ENCODE measurements around the gene MRPS31. TPM values are rescaled to one million over a fixed set of nuclear protein-coding genes. Genes with fewer than 3 reads are reported as not detected.

MRPS31 gene
- total RNA-seq, 1 experiment from 2014 or later: 22.8 TPM

DNA sequence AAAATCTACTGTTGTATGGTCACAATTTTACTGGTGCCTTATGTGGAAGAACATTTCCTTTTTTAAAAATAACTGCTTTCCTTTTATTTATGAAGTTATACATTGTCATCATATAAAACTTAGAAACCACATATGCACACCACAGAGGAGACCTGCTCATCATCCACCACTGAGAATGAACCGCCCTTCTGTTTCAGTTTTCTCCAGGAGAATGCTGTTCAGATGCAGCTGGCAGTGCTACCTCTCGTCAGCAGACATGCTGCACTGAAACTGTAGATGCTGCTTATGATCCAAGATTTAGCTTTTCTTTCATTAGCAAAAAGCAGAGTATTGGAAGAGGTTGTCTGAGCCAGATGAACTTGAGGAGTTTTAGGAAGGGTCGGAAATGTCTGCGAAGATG, 28.5 kb upstream of the MRPS31 start:
- no peak overlapping the region for H3K4me2 ChIP-seq (ENCODE audit: low read length)
- ChIA-PET CTCF (no interaction called here), RAD21 (ENCODE audit: low non-redundant PET in 1 of 2, low total read pairs in 2 of 2, uncharacterized antibody in 2 of 2, unreplicated experiment in 2 of 2) (no interaction called here), POLR2A (no interaction called here)
- intact Hi-C loops (cut with micrococcal nuclease): no loop called here
- TF ChIP-seq, protein P1, sequence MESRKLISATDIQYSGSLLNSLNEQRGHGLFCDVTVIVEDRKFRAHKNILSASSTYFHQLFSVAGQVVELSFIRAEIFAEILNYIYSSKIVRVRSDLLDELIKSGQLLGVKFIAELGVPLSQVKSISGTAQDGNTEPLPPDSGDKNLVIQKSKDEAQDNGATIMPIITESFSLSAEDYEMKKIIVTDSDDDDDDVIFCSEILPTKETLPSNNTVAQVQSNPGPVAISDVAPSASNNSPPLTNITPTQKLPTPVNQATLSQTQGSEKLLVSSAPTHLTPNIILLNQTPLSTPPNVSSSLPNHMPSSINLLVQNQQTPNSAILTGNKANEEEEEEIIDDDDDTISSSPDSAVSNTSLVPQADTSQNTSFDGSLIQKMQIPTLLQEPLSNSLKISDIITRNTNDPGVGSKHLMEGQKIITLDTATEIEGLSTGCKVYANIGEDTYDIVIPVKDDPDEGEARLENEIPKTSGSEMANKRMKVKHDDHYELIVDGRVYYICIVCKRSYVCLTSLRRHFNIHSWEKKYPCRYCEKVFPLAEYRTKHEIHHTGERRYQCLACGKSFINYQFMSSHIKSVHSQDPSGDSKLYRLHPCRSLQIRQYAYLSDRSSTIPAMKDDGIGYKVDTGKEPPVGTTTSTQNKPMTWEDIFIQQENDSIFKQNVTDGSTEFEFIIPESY (IDR thresholded peaks at IDR 0.05; ENCODE audit: extremely low read depth, insufficient replicate concordance, low read length): no peak
- TF ChIP-seq CBX3 (IDR thresholded peaks at IDR 0.05; ENCODE audit: low read depth) (no peak), POLR2AphosphoS5 (IDR thresholded peaks at IDR 0.05; ENCODE audit: low read depth, low read length) (no peak), CEBPB (IDR thresholded peaks at IDR 0.05; ENCODE audit: low read depth) (no peak), EZH2 (IDR thresholded peaks at IDR 0.05) (no peak), ZFX (IDR thresholded peaks at IDR 0.05) (no peak), YY1 (IDR thresholded peaks at IDR 0.05; ENCODE audit: extremely low read depth, insufficient replicate concordance, low read depth, low read length) (no peak), SIN3A (IDR thresholded peaks at IDR 0.05; ENCODE audit: low read depth) (no peak), SRF (IDR thresholded peaks at IDR 0.05; ENCODE audit: low read depth) (no peak), EZH2phosphoT487 (IDR thresholded peaks at IDR 0.05; ENCODE audit: borderline replicate concordance) (no peak), EGR1 (IDR thresholded peaks at IDR 0.05; ENCODE audit: low read depth) (no peak)
- TF ChIP-seq, protein P2, sequence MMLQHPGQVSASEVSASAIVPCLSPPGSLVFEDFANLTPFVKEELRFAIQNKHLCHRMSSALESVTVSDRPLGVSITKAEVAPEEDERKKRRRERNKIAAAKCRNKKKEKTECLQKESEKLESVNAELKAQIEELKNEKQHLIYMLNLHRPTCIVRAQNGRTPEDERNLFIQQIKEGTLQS (IDR thresholded peaks at IDR 0.05): no peak
- TF ChIP-seq, protein P3, sequence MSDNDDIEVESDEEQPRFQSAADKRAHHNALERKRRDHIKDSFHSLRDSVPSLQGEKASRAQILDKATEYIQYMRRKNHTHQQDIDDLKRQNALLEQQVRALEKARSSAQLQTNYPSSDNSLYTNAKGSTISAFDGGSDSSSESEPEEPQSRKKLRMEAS (IDR thresholded peaks at IDR 0.05): no peak
- TF ChIP-seq, protein P4, sequence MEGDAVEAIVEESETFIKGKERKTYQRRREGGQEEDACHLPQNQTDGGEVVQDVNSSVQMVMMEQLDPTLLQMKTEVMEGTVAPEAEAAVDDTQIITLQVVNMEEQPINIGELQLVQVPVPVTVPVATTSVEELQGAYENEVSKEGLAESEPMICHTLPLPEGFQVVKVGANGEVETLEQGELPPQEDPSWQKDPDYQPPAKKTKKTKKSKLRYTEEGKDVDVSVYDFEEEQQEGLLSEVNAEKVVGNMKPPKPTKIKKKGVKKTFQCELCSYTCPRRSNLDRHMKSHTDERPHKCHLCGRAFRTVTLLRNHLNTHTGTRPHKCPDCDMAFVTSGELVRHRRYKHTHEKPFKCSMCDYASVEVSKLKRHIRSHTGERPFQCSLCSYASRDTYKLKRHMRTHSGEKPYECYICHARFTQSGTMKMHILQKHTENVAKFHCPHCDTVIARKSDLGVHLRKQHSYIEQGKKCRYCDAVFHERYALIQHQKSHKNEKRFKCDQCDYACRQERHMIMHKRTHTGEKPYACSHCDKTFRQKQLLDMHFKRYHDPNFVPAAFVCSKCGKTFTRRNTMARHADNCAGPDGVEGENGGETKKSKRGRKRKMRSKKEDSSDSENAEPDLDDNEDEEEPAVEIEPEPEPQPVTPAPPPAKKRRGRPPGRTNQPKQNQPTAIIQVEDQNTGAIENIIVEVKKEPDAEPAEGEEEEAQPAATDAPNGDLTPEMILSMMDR (IDR thresholded peaks at IDR 0.05 in 2 of 3, conservative IDR thresholded peaks at IDR 0.05 in 1 of 3; ENCODE audit: borderline replicate concordance in 1 of 3, insufficient read depth in 1 of 3, low read depth in 2 of 3, low read length in 2 of 3): no peak
- TF ChIP-seq, protein P5, sequence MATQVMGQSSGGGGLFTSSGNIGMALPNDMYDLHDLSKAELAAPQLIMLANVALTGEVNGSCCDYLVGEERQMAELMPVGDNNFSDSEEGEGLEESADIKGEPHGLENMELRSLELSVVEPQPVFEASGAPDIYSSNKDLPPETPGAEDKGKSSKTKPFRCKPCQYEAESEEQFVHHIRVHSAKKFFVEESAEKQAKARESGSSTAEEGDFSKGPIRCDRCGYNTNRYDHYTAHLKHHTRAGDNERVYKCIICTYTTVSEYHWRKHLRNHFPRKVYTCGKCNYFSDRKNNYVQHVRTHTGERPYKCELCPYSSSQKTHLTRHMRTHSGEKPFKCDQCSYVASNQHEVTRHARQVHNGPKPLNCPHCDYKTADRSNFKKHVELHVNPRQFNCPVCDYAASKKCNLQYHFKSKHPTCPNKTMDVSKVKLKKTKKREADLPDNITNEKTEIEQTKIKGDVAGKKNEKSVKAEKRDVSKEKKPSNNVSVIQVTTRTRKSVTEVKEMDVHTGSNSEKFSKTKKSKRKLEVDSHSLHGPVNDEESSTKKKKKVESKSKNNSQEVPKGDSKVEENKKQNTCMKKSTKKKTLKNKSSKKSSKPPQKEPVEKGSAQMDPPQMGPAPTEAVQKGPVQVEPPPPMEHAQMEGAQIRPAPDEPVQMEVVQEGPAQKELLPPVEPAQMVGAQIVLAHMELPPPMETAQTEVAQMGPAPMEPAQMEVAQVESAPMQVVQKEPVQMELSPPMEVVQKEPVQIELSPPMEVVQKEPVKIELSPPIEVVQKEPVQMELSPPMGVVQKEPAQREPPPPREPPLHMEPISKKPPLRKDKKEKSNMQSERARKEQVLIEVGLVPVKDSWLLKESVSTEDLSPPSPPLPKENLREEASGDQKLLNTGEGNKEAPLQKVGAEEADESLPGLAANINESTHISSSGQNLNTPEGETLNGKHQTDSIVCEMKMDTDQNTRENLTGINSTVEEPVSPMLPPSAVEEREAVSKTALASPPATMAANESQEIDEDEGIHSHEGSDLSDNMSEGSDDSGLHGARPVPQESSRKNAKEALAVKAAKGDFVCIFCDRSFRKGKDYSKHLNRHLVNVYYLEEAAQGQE (IDR thresholded peaks at IDR 0.05; ENCODE audit: low read depth): no peak
- H3K4me1 ChIP-seq (ENCODE audit: control insufficient read depth in 1 of 2, insufficient read depth in 2 of 2, low read length in 2 of 2): no peaks in the 10 kb centered on the region
- no peak for ATAC-seq
- no peak overlapping the region for H2AFZ ChIP-seq (ENCODE audit: low read depth, low read length, poor library complexity, severe bottlenecking)
- no TSS peak for BruUV-seq (replicated peaks)
- H3K27ac ChIP-seq (ENCODE audit: low read depth, low read length): no peak overlapping the region
- no peaks in the 10 kb centered on the region for H3K9me3 ChIP-seq (ENCODE audit: control insufficient read depth in 1 of 2, insufficient read depth in 1 of 2, low read depth in 1 of 2, low read length in 2 of 2)
- no peaks in the 10 kb centered on the region for H3K79me2 ChIP-seq (ENCODE audit: insufficient read depth, low read length)
- no peak for DNase-seq (ENCODE audit: low read depth, low spot score)
- no peaks in the 10 kb centered on the region for H3K27me3 ChIP-seq (ENCODE audit: insufficient read depth, low read length)
- peaks cover 6 to 25% of the 10 kb centered on the region in 2 experiments; a peak in 3 of 4 replicates for H3K36me3 ChIP-seq (ENCODE audit: control insufficient read depth in 1 of 2, insufficient read depth in 2 of 2, low read length in 2 of 2)
- no peak overlapping the region for H3K9ac ChIP-seq (ENCODE audit: low read length)
- H4K20me1 ChIP-seq (ENCODE audit: insufficient read depth): no peaks in the 10 kb centered on the region
- H3K4me3 ChIP-seq (replicated peaks in 1 of 2; ENCODE audit: low read depth in 1 of 2, low read length in 2 of 2): no peak overlapping the region
- no peaks in the 10 kb centered on the region for H3K9me2 ChIP-seq (ENCODE audit: insufficient read depth)
